Muscle layer of colon (tissue), 2 donors: Measurements from ENCODE around the gene BBS5.
"Not testable (repeated sequence)": the region's sequence is repeated elsewhere in the genome, so short reads cannot be mapped to it uniquely, and the experiment has no call there.

Source experiments
- H3K27ac ChIP-seq: one replicate; pipeline ENCODE4 v1.7.0; 2013; ENCODE audit warnings: low read depth, mild to moderate bottlenecking, low read length, moderate library complexity
- H3K27me3 ChIP-seq, 2 donors: one replicate each; pipeline ENCODE4 v1.7.0; 2013; ENCODE audit warnings: low read length in 2 of 2, mild to moderate bottlenecking in 2 of 2; ENCODE audit not compliant: insufficient read depth in 2 of 2, control insufficient read depth in 1 of 2
- H3K36me3 ChIP-seq: one replicate; pipeline ENCODE4 v1.7.0; 2013; ENCODE audit warnings: mild to moderate bottlenecking, low read length; ENCODE audit not compliant: insufficient read depth
- H3K4me1 ChIP-seq: one replicate; pipeline ENCODE4 v1.7.0; 2013; ENCODE audit warnings: mild to moderate bottlenecking, low read length; ENCODE audit not compliant: insufficient read depth
- H3K4me3 ChIP-seq, 2 donors: one replicate each; pipeline ENCODE4 v1.7.0; 2013; ENCODE audit warnings: low read length in 2 of 2, low read depth in 1 of 2, mild to moderate bottlenecking in 1 of 2, moderate library complexity in 1 of 2
- H3K9ac ChIP-seq: one replicate; pipeline ENCODE4 v1.7.0; 2013; ENCODE audit warnings: low read length
- H3K9me3 ChIP-seq: one replicate; pipeline ENCODE4 v1.7.0; 2013; ENCODE audit warnings: mild to moderate bottlenecking, low read length
- donor health status: abdominal sarcoma.
- donor health status: Adenocarcinoma of cecum.

BBS5 gene

GRCh38 chr2:169479257-169480078 is at the start of gene BBS5:
TSS of gene BBS5 (plus strand) at chr2:169479494. CDS start at chr2:169479554, 60 bp downstream.
- peak within 1 kb of the TSS; percentile 76 to 97 for H3K4me3 ChIP-seq
- H3K27me3 ChIP-seq: no peaks in the 10 kb centered on the region
- peaks cover 26% of the 10 kb centered on the region for H3K36me3 ChIP-seq
- peaks cover 6% of the 10 kb centered on the region for H3K4me1 ChIP-seq
- H3K9me3 ChIP-seq: no peaks in the 10 kb centered on the region
- H3K9ac ChIP-seq: peak within 1 kb of the TSS; percentile 54
- peak within 1 kb of the TSS; percentile 90 for H3K27ac ChIP-seq

DNA sequence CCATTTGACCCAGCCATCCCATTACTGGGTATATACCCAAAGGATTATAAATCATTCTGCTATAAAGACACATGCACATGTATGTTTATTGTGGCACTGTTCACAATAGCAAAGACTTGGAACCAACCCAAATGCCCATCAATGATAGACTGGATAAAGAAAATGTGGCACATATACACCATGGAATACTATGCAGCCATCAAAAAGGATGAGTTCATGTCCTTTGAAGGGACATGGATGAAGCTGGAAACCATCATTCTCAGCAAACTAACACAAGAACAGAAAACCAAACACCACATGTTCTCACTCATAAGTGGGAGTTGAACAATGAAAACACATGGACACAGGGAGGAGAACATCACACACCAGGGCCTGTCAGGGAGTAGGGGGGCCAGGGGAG is 47.5 kb upstream of the BBS5 start:
- not testable (repeated sequence) for H3K9me3 ChIP-seq, H3K27ac ChIP-seq, H3K4me1 ChIP-seq, H3K9ac ChIP-seq, H3K27me3 ChIP-seq, H3K4me3 ChIP-seq, H3K36me3 ChIP-seq

DNA sequence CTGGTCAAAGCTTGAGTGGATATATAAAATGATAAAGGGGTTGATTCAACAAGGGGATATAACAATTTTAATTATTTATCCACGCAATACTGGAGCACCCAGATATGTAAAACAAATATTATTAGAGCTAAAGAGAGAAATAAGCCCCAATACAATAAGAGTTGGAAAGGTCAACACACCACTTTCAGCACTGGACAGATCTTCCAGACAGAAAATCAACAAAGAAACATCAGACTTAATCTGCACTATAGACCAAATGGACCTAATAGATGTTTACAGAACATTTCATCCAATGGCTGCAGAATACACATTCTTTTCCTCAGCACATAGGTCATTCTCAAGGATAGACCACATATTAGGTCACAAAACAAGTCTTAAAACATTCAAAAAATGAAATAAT is 45.1 kb upstream of the BBS5 start:
- not testable (repeated sequence) for H3K9ac ChIP-seq, H3K9me3 ChIP-seq, H3K4me3 ChIP-seq, H3K27me3 ChIP-seq, H3K27ac ChIP-seq, H3K4me1 ChIP-seq, H3K36me3 ChIP-seq

DNA sequence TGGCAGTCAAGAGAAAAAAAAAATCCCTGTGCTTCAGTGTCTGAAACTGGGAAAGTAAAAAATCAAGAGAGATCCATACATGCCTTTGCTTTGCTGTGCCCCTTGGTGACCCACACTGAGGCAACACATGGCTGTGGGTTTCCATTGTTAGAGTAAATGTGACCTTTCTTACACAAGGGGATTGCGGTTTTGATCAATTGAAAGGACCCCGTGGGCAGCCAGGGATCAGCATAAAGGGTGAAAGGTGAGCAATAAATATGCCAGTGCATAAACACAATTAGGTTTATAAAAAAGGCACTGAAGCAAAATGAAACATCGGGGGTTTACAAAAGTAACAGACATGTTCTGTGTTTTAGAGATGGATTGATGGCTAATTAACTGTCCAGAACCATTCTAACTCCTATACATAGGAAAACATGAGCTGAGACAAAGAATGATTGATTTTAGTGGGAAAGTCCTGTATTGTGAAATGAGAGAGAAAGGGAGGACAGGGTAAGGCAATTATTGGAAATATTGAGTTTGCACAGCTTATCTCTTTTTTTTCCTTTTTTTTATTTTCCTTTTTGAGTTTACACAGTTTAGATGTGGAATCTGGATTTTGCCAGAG is 40.7 kb upstream of the BBS5 start:
- H3K4me3 ChIP-seq: no peak overlapping the region
- no peaks in the 10 kb centered on the region for H3K9me3 ChIP-seq
- H3K27me3 ChIP-seq: no peaks in the 10 kb centered on the region

DNA sequence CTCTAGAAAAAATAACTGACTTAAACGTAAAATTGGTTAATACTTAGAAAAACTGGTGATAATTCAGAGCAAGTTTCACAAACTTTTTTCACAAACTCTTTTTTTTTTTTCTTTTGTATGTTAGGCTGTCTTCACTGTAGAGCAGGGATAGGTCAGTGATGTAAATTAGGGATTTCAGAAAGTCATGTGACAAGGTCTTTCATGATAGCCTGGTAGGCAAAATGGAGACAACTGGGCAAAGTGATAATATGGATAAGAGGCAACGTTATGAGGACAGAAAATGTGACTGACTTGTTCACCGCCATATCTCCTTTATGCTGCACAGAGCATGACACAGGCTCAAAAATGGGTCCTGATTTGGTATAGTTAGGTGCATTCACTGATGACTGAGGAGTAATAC is 39.4 kb upstream of the BBS5 start:
- H3K27me3 ChIP-seq: no peaks in the 10 kb centered on the region
- no peaks in the 10 kb centered on the region for H3K36me3 ChIP-seq
- H3K27ac ChIP-seq: no peak overlapping the region
- H3K4me3 ChIP-seq: no peak overlapping the region
- no peak overlapping the region for H3K9ac ChIP-seq
- H3K9me3 ChIP-seq: no peaks in the 10 kb centered on the region
- no peaks in the 10 kb centered on the region for H3K4me1 ChIP-seq

More for the DNA sequence above, 40.7 kb upstream of the BBS5 start:
- no peak overlapping the region for H3K27ac ChIP-seq
- H3K4me1 ChIP-seq: no peaks in the 10 kb centered on the region
- H3K9ac ChIP-seq: no peak overlapping the region
- H3K36me3 ChIP-seq: no peaks in the 10 kb centered on the region

- Histone ChIP-seq H3K4me1 (no peaks in the 10 kb centered on the region), H3K27ac (no peak overlapping the region)
These were observed 32.8 kb upstream of the BBS5 start for GRCh38 chr2:169446452-169446851.

GRCh38 chr2:169448316-169448715 is 31.0 kb upstream of the BBS5 start:
- Histone ChIP-seq H3K27me3 (no peaks in the 10 kb centered on the region), H3K4me1 (no peaks in the 10 kb centered on the region), H3K36me3 (no peaks in the 10 kb centered on the region), H3K9ac (no peak overlapping the region), H3K9me3 (no peaks in the 10 kb centered on the region), H3K4me3 (no peak overlapping the region), H3K27ac (no peak overlapping the region)

More at GRCh38 chr2:169446452-169446851, 32.8 kb upstream of the BBS5 start:
- no peak overlapping the region for H3K9ac ChIP-seq
- H3K4me3 ChIP-seq: no peak overlapping the region
- no peaks in the 10 kb centered on the region for H3K36me3 ChIP-seq
- no peaks in the 10 kb centered on the region for H3K27me3 ChIP-seq
- no peaks in the 10 kb centered on the region for H3K9me3 ChIP-seq

GRCh38 chr2:169448865-169449264 is 30.4 kb upstream of the BBS5 start:
- Histone ChIP-seq H3K9ac (no peak overlapping the region), H3K4me1 (no peaks in the 10 kb centered on the region), H3K27ac (no peak overlapping the region), H3K9me3 (no peaks in the 10 kb centered on the region), H3K27me3 (no peaks in the 10 kb centered on the region), H3K36me3 (no peaks in the 10 kb centered on the region), H3K4me3 (no peak overlapping the region)

DNA sequence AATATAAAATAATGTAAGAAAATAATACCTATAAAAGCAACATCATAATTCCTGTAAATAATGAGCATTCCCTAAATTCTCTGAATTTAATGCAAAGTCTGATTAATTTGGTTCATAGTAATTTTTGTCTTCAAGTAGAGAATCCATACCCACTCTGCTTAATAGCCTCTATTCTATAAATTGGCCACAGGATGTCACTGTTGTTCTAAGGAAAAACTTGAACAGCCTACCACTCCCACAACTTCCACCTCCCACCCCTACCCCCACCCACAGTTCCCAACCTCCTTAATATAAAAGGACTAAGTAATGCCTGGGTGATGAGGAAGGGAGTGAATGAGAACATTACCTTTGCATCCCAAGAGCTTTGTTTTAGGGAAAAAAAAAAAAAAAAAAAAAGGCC is 27.2 kb upstream of the BBS5 start:
- no peaks in the 10 kb centered on the region for H3K4me1 ChIP-seq
- no peak overlapping the region for H3K27ac ChIP-seq
- no peaks in the 10 kb centered on the region for H3K9me3 ChIP-seq
- H3K36me3 ChIP-seq: no peaks in the 10 kb centered on the region
- no peak overlapping the region for H3K4me3 ChIP-seq
- H3K27me3 ChIP-seq: no peaks in the 10 kb centered on the region
- H3K9ac ChIP-seq: no peak overlapping the region

DNA sequence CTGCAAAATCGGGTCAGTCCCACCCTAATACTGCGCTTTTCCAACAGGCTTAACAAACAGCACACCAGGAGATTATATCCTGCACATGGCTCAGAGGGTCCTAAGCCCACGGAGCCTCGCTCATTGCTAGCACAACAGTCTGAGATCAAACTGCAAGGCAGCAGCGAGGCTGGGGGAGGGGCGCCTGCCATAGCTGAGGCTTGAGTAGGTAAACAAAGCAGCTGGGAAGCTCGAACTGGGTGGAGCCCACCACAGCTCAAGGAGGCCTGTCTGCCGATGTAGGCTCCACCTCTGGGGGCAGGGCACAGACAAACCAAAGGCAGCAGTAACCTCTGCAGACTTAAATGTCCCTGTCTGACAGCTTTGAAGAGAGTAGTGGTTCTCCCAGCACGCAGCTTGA is 26.2 kb upstream of the BBS5 start:
- not testable (repeated sequence) for H3K27ac ChIP-seq, H3K27me3 ChIP-seq, H3K36me3 ChIP-seq, H3K9ac ChIP-seq, H3K4me3 ChIP-seq, H3K9me3 ChIP-seq, H3K4me1 ChIP-seq

DNA sequence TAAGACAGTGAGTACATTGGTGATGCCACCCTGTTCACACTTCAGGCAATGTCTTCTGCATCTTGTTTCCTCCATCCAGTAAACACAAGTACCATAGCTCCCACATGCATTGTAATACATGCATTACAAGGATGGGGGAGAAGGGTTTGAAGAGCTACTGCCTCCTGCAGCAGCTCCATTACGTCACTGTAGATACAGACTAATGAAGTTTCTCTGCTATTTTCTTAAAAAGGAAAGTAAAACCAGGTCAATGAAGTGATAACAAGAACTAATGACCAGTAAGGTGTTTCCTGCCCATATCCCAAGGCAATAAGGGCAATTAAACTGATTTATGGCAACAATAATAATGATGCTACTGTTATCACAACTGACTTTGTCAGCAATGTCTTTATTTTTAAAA is 18.2 kb upstream of the BBS5 start:
- Histone ChIP-seq H3K9me3 (no peaks in the 10 kb centered on the region), H3K4me1 (no peaks in the 10 kb centered on the region)

More for the DNA sequence above, 18.2 kb upstream of the BBS5 start:
- no peaks in the 10 kb centered on the region for H3K36me3 ChIP-seq
- H3K27me3 ChIP-seq: no peaks in the 10 kb centered on the region
- H3K4me3 ChIP-seq: no peak overlapping the region
- no peak overlapping the region for H3K27ac ChIP-seq
- no peak overlapping the region for H3K9ac ChIP-seq
